Measurements from ENCODE around the gene CNP.
"Not testable (repeated sequence)": the region's sequence is repeated elsewhere in the genome, so short reads cannot be mapped to it uniquely, and the experiment has no call there.

CNP gene

GRCh38 chr17:41966463-41967140 is at the start of gene CNP:
CNP (plus strand) TSS chr17:41966795; CDS start chr17:41966885, 90 bp downstream.
- peak; percentile 90 for DNase-seq (ENCODE audit: low spot score)

GRCh38 chr17:41917192-41917591 is 49.4 kb upstream of the CNP start:
- peak; percentile 90 for DNase-seq (ENCODE audit: low spot score)

- DNase-seq (ENCODE audit: low spot score), result peak; percentile 43
Measured at GRCh38 chr17:41917679-41918313, 48.8 kb upstream of the CNP start.

- DNase-seq (ENCODE audit: low spot score), result peak; percentile 98
Measured at GRCh38 chr17:41918314-41919164, 48.1 kb upstream of the CNP start, which contains the start of gene ACLY. ACLY (minus strand) TSS chr17:41918951; CDS start chr17:41913873, 5,078 bp downstream.

GRCh38 chr17:41919165-41919817 is 47.3 kb upstream of the CNP start:
- DNase-seq (ENCODE audit: low spot score), result peak; percentile 73

- peak; percentile 31 for DNase-seq (ENCODE audit: low spot score)
Measured at GRCh38 chr17:41919840-41920579, 46.6 kb upstream of the CNP start.

- no peak for DNase-seq (ENCODE audit: low spot score)
Measured at GRCh38 chr17:41920580-41920955, 46.0 kb upstream of the CNP start.

GRCh38 chr17:41925991-41926590 is 40.5 kb upstream of the CNP start:
- DNase-seq (ENCODE audit: low spot score), result peak; percentile 31

- DNase-seq (ENCODE audit: low spot score), result no peak
Measured at GRCh38 chr17:41928693-41929251, 37.8 kb upstream of the CNP start.

GRCh38 chr17:41930009-41930832 is 36.4 kb upstream of the CNP start, which contains the start of gene ODAD4:
ODAD4 (plus strand) TSS chr17:41930617; CDS start chr17:41930724, 107 bp downstream.
- peak; percentile 99 for DNase-seq (ENCODE audit: low spot score)

GRCh38 chr17:41930833-41931156 is 35.8 kb upstream of the CNP start:
- DNase-seq (ENCODE audit: low spot score), result not testable (repeated sequence)

GRCh38 chr17:41931715-41932114 is 34.9 kb upstream of the CNP start:
- not testable (repeated sequence) for DNase-seq (ENCODE audit: low spot score)

- no peak for DNase-seq (ENCODE audit: low spot score)
Measured at GRCh38 chr17:41932816-41933389, 33.7 kb upstream of the CNP start.

GRCh38 chr17:41935641-41936040 is 31.0 kb upstream of the CNP start:
- no peak for DNase-seq (ENCODE audit: low spot score)

GRCh38 chr17:41937970-41938954 is 28.3 kb upstream of the CNP start:
- DNase-seq (ENCODE audit: low spot score), result no peak

GRCh38 chr17:41939044-41939692 is 27.4 kb upstream of the CNP start:
- no peak for DNase-seq (ENCODE audit: low spot score)

- no peak for DNase-seq (ENCODE audit: low spot score)
Measured at GRCh38 chr17:41939693-41940090, 26.9 kb upstream of the CNP start.

- no peak for DNase-seq (ENCODE audit: low spot score)
Measured at GRCh38 chr17:41941168-41941567, 25.4 kb upstream of the CNP start.
